Osteocyte (in vitro differentiated cells): Measurements from ENCODE around the gene TNNI3. TPM values are rescaled to one million over a fixed set of nuclear protein-coding genes. Genes with fewer than 3 reads are reported as not detected.

Source experiments
- DNase-seq: peaks from one replicate; pipeline ENCODE4 v3.0.0; 2021; ENCODE audit warnings: mixed read lengths; ENCODE audit not compliant: unreplicated experiment; ENCODE audit errors: extremely low spot score
- H3K27ac Mint-ChIP-seq: one replicate; pipeline ENCODE4 v1.8.0; 2021; ENCODE audit warnings: mild to moderate bottlenecking, mixed read lengths; ENCODE audit not compliant: unreplicated experiment
- H3K27me3 Mint-ChIP-seq: one replicate; pipeline ENCODE4 v1.8.0; 2021; ENCODE audit warnings: mixed read lengths; ENCODE audit not compliant: unreplicated experiment
- H3K36me3 Mint-ChIP-seq: one replicate; pipeline ENCODE4 v1.8.0; 2021; ENCODE audit warnings: mixed read lengths; ENCODE audit not compliant: unreplicated experiment
- H3K4me1 Mint-ChIP-seq: one replicate; pipeline ENCODE4 v1.8.0; 2021; ENCODE audit warnings: mixed read lengths; ENCODE audit not compliant: unreplicated experiment
- H3K4me3 Mint-ChIP-seq: one replicate; pipeline ENCODE4 v1.8.0; 2021; ENCODE audit warnings: mild to moderate bottlenecking, moderate library complexity, mixed read lengths; ENCODE audit not compliant: unreplicated experiment
- H3K9me3 Mint-ChIP-seq: one replicate; pipeline ENCODE4 v1.8.0; 2021; ENCODE audit warnings: mixed read lengths; ENCODE audit not compliant: unreplicated experiment
- CTCF ChIP-seq: fragments of 200-600 bp; sonication (generic); IDR thresholded peaks from 2 replicates; pipeline ENCODE4 v1.5.0; 2021; ENCODE audit warnings: antibody characterized with exemption, mild to moderate bottlenecking, moderate library complexity
- total RNA-seq: library from RNA; stranded (reverse); gene quantifications from 2 replicates; pipeline ENCODE4 v1.2.1, GENCODE V29; 2021

Gene TNNI3
- total RNA-seq, 1 donor from 2014 or later: not detected

GRCh38 chr19:55165952-55166529 is 8.5 kb upstream of the TNNI3 start:
- Mint-ChIP-seq H3K4me3 (peak overlapping the region; percentile 98), H3K4me1 (peaks cover 11% of the 10 kb centered on the region), H3K27me3 (peaks cover 23% of the 10 kb centered on the region), H3K36me3 (no peaks in the 10 kb centered on the region), H3K9me3 (no peaks in the 10 kb centered on the region), H3K27ac (peak overlapping the region; percentile 90)
- peak; percentile 73 for TF ChIP-seq CTCF
- peak; percentile 92 for DNase-seq

DNA sequence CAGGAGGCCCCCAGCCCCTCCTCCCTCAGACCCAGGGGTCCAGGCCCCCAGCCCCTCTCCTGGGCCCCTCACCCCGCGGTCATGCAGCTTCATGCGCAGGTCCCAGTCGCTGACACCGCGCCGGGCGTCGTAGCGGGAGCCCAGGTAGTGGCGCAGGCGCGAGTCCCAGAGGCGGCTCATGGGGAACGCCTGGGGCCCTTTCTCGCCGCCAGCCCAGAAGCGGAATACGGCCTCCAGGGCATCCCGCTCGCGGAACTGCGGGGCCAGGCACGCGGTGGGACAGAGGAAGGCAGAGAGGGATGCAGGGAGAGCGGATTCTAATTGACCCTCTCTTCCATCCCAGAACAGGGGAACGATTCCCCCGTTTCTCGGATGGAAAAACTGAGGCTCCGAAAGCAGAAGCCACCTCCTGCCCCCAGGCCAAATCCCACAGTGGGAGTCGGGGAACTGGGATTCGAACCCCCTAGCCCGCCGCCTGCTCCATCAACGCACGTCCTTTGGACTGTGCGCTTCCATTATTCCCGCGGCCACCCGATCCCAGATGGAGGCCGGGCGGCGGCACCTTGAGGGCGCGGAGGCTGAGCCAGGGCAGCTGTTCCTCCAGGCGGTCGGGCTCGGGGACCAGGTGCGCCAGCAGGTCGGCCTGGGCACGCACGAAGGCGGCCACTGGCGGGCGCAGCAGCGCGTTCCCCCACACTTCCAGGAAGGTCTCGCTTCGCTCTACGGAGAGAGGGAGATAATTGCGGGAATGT is 4.2 kb upstream of the TNNI3 start:
- TF ChIP-seq CTCF: no peak
- Mint-ChIP-seq H3K4me1 (peaks cover 29% of the 10 kb centered on the region), H3K27me3 (peaks cover 4% of the 10 kb centered on the region), H3K36me3 (no peaks in the 10 kb centered on the region), H3K9me3 (no peaks in the 10 kb centered on the region), H3K4me3 (no peak overlapping the region), H3K27ac (no peak overlapping the region)
- DNase-seq: no peak

DNA sequence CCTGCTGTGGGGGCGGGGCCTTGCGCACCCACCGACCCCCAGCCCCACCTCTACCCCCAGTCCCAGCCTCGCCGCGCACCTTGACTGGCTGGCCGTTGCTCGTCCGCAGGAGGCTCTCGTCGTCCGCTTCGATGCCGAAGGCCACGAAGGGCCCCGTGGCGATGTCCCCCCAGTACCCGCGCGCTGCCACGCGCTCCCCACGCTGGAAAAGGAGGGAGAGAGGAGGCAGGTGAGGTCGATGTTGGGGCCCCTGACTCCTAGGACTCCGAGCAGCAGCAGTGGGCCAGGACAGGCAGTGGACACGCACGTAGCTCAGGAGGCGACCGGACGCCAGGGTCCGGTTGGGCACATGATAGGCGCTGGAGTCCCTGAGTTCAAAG is 3.4 kb upstream of the TNNI3 start:
- no peak overlapping the region for H3K4me3 Mint-ChIP-seq
- H3K27ac Mint-ChIP-seq: no peak overlapping the region
- TF ChIP-seq CTCF: no peak
- no peaks in the 10 kb centered on the region for H3K36me3 Mint-ChIP-seq
- peaks cover 9% of the 10 kb centered on the region for H3K27me3 Mint-ChIP-seq
- DNase-seq: no peak
- no peaks in the 10 kb centered on the region for H3K9me3 Mint-ChIP-seq
- H3K4me1 Mint-ChIP-seq: peaks cover 29% of the 10 kb centered on the region

DNA sequence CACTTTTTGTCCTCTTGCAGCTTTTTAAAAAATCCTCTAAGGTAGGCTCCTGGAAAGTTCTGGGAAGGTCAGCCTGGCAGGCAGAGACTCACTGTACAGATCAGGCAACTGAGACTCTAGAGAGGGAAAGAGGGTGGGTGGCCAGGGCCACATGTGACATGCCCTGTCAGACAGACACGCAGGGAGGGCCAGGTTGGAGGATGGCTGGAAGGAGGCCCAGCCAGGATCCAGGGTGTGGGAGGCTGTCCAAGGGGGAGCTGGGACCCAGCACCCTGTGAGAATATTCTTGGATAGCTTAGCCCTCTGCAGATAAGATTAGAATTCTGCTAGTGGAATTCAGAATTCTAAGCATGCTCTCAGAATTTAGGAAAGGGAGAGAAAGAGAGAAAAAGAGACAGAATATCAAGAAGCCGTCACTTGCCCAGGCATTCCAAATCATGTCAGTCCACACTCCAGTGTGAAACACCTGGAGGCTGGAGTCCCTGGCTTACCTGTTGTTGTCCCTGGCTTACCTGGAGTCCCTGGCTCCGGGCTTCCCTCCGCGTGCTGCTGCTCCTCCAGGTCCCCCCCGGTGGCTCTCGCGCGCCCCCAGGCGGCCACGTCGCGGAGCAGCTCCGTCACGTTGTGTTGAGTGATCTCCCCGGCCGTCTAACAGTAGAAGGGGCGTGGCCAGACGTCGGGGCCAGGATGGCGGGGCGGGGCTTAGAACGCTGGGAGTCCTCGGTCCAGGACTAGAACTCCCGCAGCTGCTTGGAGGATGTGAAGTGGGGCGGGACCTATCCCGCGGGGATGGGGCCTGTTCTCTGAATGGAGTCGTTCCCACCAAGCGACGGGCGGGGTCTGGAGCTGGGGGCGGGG is 2.8 kb upstream of the TNNI3 start:
- Mint-ChIP-seq H3K9me3 (no peaks in the 10 kb centered on the region), H3K27me3 (peaks cover 9% of the 10 kb centered on the region)

More for the DNA sequence above, 2.8 kb upstream of the TNNI3 start:
- H3K27ac Mint-ChIP-seq: no peak overlapping the region
- TF ChIP-seq CTCF: peak; percentile 88
- no peak overlapping the region for H3K4me3 Mint-ChIP-seq
- DNase-seq: peak; percentile 93
- H3K36me3 Mint-ChIP-seq: no peaks in the 10 kb centered on the region
- H3K4me1 Mint-ChIP-seq: peaks cover 29% of the 10 kb centered on the region
